Measurements from ENCODE around the gene WWOX.

WWOX gene

GRCh38 chr16:78396046-78396445, 296.6 kb downstream of the WWOX start:
- DNase-seq (ENCODE audit: low read depth in 2 of 2): no peak

GRCh38 chr16:78396673-78397072, 297.2 kb downstream of the WWOX start:
- DNase-seq (ENCODE audit: low read depth in 2 of 2): no peak

GRCh38 chr16:78399384-78399783, 299.9 kb downstream of the WWOX start:
- no peak for DNase-seq (ENCODE audit: low read depth in 2 of 2)

- no peak for DNase-seq (ENCODE audit: low read depth in 2 of 2)
Observed at GRCh38 chr16:78402833-78403232, 303.4 kb downstream of the WWOX start.

- DNase-seq (ENCODE audit: low read depth in 2 of 2): no peak
Observed at GRCh38 chr16:78405040-78405439, 305.6 kb downstream of the WWOX start.

GRCh38 chr16:78405833-78406232, 306.4 kb downstream of the WWOX start:
- DNase-seq (ENCODE audit: low read depth in 2 of 2): no peak

GRCh38 chr16:78407191-78407590, 307.7 kb downstream of the WWOX start:
- DNase-seq (ENCODE audit: low read depth in 2 of 2): no peak

GRCh38 chr16:78413651-78414050, 314.2 kb downstream of the WWOX start:
- no peak for DNase-seq (ENCODE audit: low read depth in 2 of 2)

GRCh38 chr16:78415013-78415412, 315.6 kb downstream of the WWOX start:
- no peak for DNase-seq (ENCODE audit: low read depth in 2 of 2)

- DNase-seq (ENCODE audit: low read depth in 2 of 2): no peak
Observed at GRCh38 chr16:78415669-78416068, 316.2 kb downstream of the WWOX start.

GRCh38 chr16:78416400-78416799, 316.9 kb downstream of the WWOX start:
- no peak for DNase-seq (ENCODE audit: low read depth in 2 of 2)

GRCh38 chr16:78421181-78421708, 321.8 kb downstream of the WWOX start:
- DNase-seq (ENCODE audit: low read depth in 2 of 2): no peak

GRCh38 chr16:78425281-78425680, 325.8 kb downstream of the WWOX start:
- no peak for DNase-seq (ENCODE audit: low read depth in 2 of 2)

GRCh38 chr16:78425891-78426510, 326.5 kb downstream of the WWOX start:
- no peak for DNase-seq (ENCODE audit: low read depth in 2 of 2)

- DNase-seq (ENCODE audit: low read depth in 2 of 2): no peak
Observed at GRCh38 chr16:78428193-78428592, 328.7 kb downstream of the WWOX start.

- DNase-seq (ENCODE audit: low read depth in 2 of 2): no peak
Observed at GRCh38 chr16:78430281-78430680, 330.8 kb downstream of the WWOX start.

- no peak for DNase-seq (ENCODE audit: low read depth in 2 of 2)
Observed at GRCh38 chr16:78431004-78431670, 331.7 kb downstream of the WWOX start.

- DNase-seq (ENCODE audit: low read depth in 2 of 2): no peak
Observed at GRCh38 chr16:78431701-78432100, 332.2 kb downstream of the WWOX start.

GRCh38 chr16:78432451-78432850, 333.0 kb downstream of the WWOX start:
- DNase-seq (ENCODE audit: low read depth in 2 of 2): no peak

- no peak for DNase-seq (ENCODE audit: low read depth in 2 of 2)
Observed at GRCh38 chr16:78433116-78433515, 333.7 kb downstream of the WWOX start.

- no peak for DNase-seq (ENCODE audit: low read depth in 2 of 2)
Observed at GRCh38 chr16:78434401-78434800, 334.9 kb downstream of the WWOX start.

GRCh38 chr16:78435260-78435659, 335.8 kb downstream of the WWOX start:
- DNase-seq (ENCODE audit: low read depth in 2 of 2): no peak

GRCh38 chr16:78436023-78436422, 336.6 kb downstream of the WWOX start:
- no peak for DNase-seq (ENCODE audit: low read depth in 2 of 2)

- no peak for DNase-seq (ENCODE audit: low read depth in 2 of 2)
Observed at GRCh38 chr16:78436846-78437245, 337.4 kb downstream of the WWOX start.
